Memory B cell (primary cell): Measurements from ENCODE around the gene SATB1.
"Not testable (repeated sequence)": the region's sequence is repeated elsewhere in the genome, so short reads cannot be mapped to it uniquely, and the experiment has no call there.

Source experiments
- ATAC-seq: fragments of 150-1000 bp; cut with Tn5 transposase; 2 replicates; pipeline ENCODE4 v1.10.0; 2021; ENCODE audit warnings: low read depth, mild to moderate bottlenecking, moderate library complexity
- DNase-seq, 2 donors: peaks; one replicate each; pipeline ENCODE4 v3.0.0; 2022; ENCODE audit warnings: low spot score in 2 of 2
- H3K27ac Mint-ChIP-seq: one replicate; pipeline ENCODE4 v1.8.0; 2022; ENCODE audit warnings: mild to moderate bottlenecking, moderate library complexity, mixed read lengths
- H3K27me3 Mint-ChIP-seq: one replicate; pipeline ENCODE4 v1.8.0; 2022; ENCODE audit warnings: mixed read lengths
- H3K36me3 Mint-ChIP-seq: one replicate; pipeline ENCODE4 v1.8.0; 2022; ENCODE audit warnings: mild to moderate bottlenecking, mixed read lengths
- H3K4me1 Mint-ChIP-seq: one replicate; pipeline ENCODE4 v1.8.0; 2022; ENCODE audit warnings: mixed read lengths
- H3K4me3 Mint-ChIP-seq: one replicate; pipeline ENCODE4 v1.8.0; 2022; ENCODE audit warnings: mild to moderate bottlenecking, moderate library complexity, mixed read lengths
- H3K9me3 Mint-ChIP-seq: one replicate; pipeline ENCODE4 v1.8.0; 2022; ENCODE audit warnings: mixed read lengths

SATB1 gene

DNA sequence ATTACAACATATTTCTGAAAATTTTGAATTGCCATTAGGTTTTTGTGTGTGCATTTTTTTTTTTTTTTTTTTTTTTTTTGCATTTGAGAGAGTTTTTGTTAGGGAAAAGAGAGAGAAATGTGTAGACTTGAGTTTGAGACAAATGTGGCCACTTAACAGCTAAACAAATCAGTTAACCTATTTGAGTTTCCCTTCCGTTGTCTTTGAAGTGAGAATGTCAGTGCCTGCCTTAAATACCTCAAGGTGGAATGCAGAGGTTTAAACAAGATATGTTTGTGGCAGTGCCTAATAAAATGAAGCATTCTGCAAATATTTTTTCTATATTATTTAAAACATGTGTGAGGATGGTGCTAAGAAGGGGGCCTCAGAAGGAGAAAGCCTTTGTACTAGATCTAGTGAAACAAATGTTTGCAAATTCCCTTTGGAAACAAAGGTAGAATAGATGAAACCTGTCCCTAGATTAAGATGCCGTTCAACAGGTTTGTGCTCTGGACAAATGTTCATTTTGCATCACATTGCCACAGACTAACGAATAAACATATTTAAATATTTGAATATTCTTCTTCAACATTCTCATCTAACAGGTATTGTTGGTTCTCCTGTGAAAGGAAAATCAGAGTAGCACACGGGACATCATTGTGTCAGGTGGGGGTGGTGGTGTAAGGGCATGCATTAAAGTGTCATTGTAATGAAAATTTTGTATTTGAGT, 80.7 kb downstream of the SATB1 start:
- H3K9me3 Mint-ChIP-seq: no peaks in the 10 kb centered on the region
- ATAC-seq (no peak), DNase-seq (no peak)
- no peak overlapping the region for H3K27ac Mint-ChIP-seq
- no peaks in the 10 kb centered on the region for H3K4me1 Mint-ChIP-seq
- H3K27me3 Mint-ChIP-seq: no peaks in the 10 kb centered on the region
- no peaks in the 10 kb centered on the region for H3K36me3 Mint-ChIP-seq
- H3K4me3 Mint-ChIP-seq: no peak overlapping the region

GRCh38 chr3:18343809-18344208, 81.3 kb downstream of the SATB1 start:
- DNase-seq (no peak), ATAC-seq (no peak)
- Mint-ChIP-seq H3K9me3 (no peaks in the 10 kb centered on the region), H3K4me1 (no peaks in the 10 kb centered on the region), H3K27ac (no peak overlapping the region), H3K27me3 (no peaks in the 10 kb centered on the region), H3K4me3 (no peak overlapping the region), H3K36me3 (no peaks in the 10 kb centered on the region)

GRCh38 chr3:18338827-18339514, 86.2 kb downstream of the SATB1 start:
- Mint-ChIP-seq H3K4me3 (no peak overlapping the region), H3K9me3 (no peaks in the 10 kb centered on the region), H3K36me3 (no peaks in the 10 kb centered on the region), H3K27ac (no peak overlapping the region), H3K4me1 (no peaks in the 10 kb centered on the region), H3K27me3 (peaks cover 1% of the 10 kb centered on the region)
- ATAC-seq (no peak), DNase-seq (no peak)

- ATAC-seq (no peak), DNase-seq (no peak)
- Mint-ChIP-seq H3K27me3 (peaks cover 4% of the 10 kb centered on the region), H3K36me3 (no peaks in the 10 kb centered on the region), H3K9me3 (no peaks in the 10 kb centered on the region), H3K27ac (no peak overlapping the region), H3K4me3 (no peak overlapping the region), H3K4me1 (no peaks in the 10 kb centered on the region)
Observed at GRCh38 chr3:18337231-18337630, 87.9 kb downstream of the SATB1 start.

DNA sequence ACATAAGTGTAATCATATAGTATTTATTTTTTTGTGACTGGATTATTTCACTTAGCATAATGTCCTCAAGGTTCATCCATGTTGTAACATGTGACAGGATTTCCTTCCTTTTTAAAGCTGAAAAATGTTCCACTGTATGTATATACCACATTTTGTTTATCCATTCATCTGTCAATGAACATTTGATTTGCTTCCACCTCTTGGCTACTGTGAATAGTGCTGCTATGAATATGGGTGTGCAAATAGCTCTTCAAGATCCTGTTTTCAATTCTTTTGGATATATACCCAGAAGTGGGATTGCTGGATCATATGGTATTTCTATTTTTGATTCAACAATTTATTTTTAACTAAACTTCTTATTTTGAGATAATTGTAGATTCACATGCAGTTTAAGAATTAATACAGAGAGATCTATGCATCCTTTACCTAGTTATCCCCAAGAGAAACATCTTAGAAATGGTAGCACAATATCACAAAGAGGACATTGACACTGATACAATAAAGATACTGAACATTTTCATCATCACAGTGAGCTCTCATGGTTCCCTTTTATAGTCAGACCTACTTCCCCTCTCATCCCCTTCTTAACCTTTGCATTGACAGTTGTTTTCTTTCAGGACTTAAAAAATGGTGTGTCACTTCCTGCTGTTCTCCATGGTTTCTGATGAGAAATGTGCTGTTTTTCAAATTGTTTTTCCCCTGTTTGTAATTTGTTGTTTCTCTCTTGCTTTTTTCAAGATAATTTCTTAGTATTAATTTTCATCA, 90.1 kb downstream of the SATB1 start:
- DNase-seq (no peak), ATAC-seq (no peak)
- H3K4me1 Mint-ChIP-seq: no peaks in the 10 kb centered on the region
- H3K4me3 Mint-ChIP-seq: no peak overlapping the region
- no peak overlapping the region for H3K27ac Mint-ChIP-seq
- no peaks in the 10 kb centered on the region for H3K36me3 Mint-ChIP-seq
- H3K27me3 Mint-ChIP-seq: peaks cover 5% of the 10 kb centered on the region
- no peaks in the 10 kb centered on the region for H3K9me3 Mint-ChIP-seq

DNA sequence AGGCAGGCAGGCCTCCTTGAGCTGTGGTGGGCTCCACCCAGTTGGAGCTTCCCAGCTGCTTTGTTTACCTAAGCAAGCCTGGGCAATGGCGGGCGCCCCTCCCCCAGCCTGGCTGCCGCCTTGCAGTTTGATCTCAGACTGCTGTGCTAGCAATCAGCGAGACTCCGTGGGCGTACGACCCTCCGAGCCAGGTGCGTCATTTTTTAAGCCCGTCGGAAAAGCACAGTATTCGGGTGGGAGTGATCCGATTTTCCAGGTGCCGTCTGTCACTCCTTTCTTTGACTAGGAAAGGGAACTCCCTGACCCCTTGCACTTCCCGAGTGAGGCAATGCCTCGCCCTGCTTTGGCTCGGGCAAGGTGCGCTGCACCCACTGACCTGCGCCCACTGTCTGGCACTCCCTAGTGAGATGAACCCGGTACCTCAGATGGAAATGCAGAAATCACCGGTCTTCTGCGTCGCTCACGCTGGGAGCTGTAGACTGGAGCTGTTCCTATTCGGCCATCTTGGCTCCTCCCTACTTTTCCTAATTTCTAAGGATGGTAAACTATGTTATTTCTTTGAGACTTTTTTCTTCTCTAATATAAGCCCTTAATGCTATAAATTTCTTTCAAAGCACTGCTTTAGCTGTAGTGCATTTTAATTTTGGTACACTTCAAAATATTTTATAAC, 94.2 kb downstream of the SATB1 start:
- not testable (repeated sequence) for ATAC-seq, H3K27me3 Mint-ChIP-seq, H3K4me1 Mint-ChIP-seq, H3K27ac Mint-ChIP-seq, H3K36me3 Mint-ChIP-seq, DNase-seq, H3K4me3 Mint-ChIP-seq, H3K9me3 Mint-ChIP-seq

DNA sequence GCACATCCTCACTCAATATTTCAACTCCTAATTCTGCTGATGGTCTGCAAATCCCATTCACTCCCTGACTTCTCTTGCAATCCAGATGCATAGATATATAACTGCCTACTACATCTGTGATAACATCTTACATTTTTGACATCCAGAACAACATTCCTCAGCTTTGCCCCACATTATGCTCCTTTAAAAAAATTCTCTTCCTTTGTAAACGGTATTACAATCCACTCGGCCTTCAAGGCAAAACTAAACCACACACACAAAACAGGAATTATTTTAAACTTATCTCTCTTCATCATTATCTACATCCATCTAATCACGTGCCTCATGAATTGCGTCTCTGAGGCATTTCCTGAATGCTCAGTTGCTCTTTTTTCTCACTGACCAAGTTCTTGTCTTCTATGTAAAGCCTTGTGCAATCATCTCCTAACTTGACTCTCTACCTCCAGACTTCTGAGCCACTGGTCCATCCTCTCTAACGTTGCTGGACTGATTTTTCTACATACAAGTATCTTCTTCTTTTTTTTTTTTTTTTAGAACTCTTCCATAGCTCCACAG, 117.0 kb downstream of the SATB1 start:
- no peak for ATAC-seq
- no peak overlapping the region for H3K27ac Mint-ChIP-seq
- no peaks in the 10 kb centered on the region for H3K36me3 Mint-ChIP-seq
- DNase-seq: no peak
- H3K4me3 Mint-ChIP-seq: no peak overlapping the region
- H3K9me3 Mint-ChIP-seq: no peaks in the 10 kb centered on the region
- no peaks in the 10 kb centered on the region for H3K4me1 Mint-ChIP-seq
- no peaks in the 10 kb centered on the region for H3K27me3 Mint-ChIP-seq

GRCh38 chr3:18307529-18307928, 117.6 kb downstream of the SATB1 start:
- H3K4me1 Mint-ChIP-seq: no peaks in the 10 kb centered on the region
- ATAC-seq: no peak
- H3K4me3 Mint-ChIP-seq: no peak overlapping the region
- no peak for DNase-seq
- no peak overlapping the region for H3K27ac Mint-ChIP-seq
- no peaks in the 10 kb centered on the region for H3K36me3 Mint-ChIP-seq
- H3K9me3 Mint-ChIP-seq: no peaks in the 10 kb centered on the region
- H3K27me3 Mint-ChIP-seq: no peaks in the 10 kb centered on the region

- Mint-ChIP-seq H3K4me3 (no peak overlapping the region), H3K27me3 (peaks cover 1% of the 10 kb centered on the region), H3K36me3 (no peaks in the 10 kb centered on the region), H3K4me1 (no peaks in the 10 kb centered on the region), H3K27ac (no peak overlapping the region), H3K9me3 (peaks cover 5% of the 10 kb centered on the region)
- DNase-seq (no peak), ATAC-seq (no peak)
Observed at GRCh38 chr3:18302517-18302916, 122.6 kb downstream of the SATB1 start.

DNA sequence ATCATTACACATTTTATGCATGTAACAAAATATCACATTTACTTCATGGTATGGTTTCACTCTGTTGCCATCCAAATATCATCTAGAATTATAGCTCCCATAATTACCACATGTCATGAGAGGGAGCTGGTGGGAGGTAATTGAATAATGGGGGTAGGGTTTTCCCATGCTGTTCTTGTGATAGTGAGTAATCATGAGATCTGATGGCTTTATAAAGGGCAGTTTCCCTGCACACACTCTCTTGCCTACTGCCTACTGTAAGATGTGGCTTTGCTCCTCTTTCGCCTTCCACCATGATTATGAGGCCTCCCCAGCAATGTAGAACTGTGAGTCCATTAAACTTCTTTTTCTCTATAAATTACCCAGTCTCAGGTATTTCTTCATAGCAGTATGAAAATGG, 123.4 kb downstream of the SATB1 start:
- DNase-seq (no peak), ATAC-seq (no peak)
- Mint-ChIP-seq H3K4me1 (no peaks in the 10 kb centered on the region), H3K4me3 (no peak overlapping the region), H3K27me3 (peaks cover 1% of the 10 kb centered on the region), H3K9me3 (peaks cover 8% of the 10 kb centered on the region), H3K36me3 (no peaks in the 10 kb centered on the region), H3K27ac (no peak overlapping the region)

DNA sequence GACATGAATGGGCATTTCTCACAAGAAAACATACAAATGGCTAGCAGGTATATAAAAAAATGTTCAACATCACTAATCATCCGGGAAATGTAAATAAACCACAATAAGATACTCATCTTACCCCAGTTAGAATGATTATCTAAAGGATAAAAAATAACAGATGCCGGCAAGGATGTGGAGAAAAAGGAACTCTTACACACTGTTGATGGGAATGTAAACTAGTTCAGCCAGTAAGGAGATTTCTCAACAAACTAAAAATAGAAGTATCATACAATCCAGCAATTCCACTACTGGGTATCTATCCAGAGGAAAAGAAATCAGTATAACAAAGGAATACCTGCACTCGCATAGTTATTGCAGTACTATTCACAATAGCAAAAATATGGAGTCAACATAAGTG, 124.2 kb downstream of the SATB1 start:
- ATAC-seq: no peak
- DNase-seq: no peak
- Mint-ChIP-seq H3K27me3 (peaks cover 1% of the 10 kb centered on the region), H3K27ac (no peak overlapping the region), H3K4me1 (no peaks in the 10 kb centered on the region), H3K4me3 (no peak overlapping the region), H3K9me3 (peaks cover 12% of the 10 kb centered on the region), H3K36me3 (no peaks in the 10 kb centered on the region)

GRCh38 chr3:18297126-18297525, 128.0 kb downstream of the SATB1 start:
- Mint-ChIP-seq H3K27me3 (peaks cover 3% of the 10 kb centered on the region), H3K27ac (no peak overlapping the region), H3K4me3 (no peak overlapping the region), H3K4me1 (no peaks in the 10 kb centered on the region), H3K9me3 (peaks cover 14% of the 10 kb centered on the region), H3K36me3 (no peaks in the 10 kb centered on the region)
- ATAC-seq: no peak
- no peak for DNase-seq
